ENCODE data around the gene ABCA2. TPM values are rescaled to one million over a fixed set of nuclear protein-coding genes. Genes with fewer than 3 reads are reported as not detected.

ABCA2 gene
- total RNA-seq, 1 donor from 2014 or later = 7.5 TPM

DNA sequence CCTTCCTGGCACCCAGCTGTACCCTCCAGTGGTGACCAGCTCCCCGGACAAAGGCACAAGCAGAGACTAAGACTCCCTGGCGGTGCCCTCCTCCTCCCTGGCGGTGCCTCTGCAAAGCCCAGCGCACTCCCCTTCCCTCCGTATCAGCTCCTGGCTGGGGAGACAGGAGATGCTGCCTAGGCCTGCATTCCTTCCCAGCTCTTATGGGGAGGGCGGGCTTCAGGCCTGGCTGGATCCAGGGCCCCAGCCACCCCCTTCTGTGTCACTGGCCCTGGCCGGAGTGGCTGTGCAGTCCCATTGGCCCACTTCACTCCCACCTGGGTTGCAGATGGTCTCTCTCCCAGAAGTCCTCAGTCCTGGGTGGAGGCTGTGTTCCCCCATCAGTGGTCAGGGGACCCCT, 69.6 kb downstream of the ABCA2 start:
- H3K9me3 Mint-ChIP-seq = no peaks in the 10 kb centered on the region
- DNase-seq = no peak
- H3K27ac Mint-ChIP-seq = no peak overlapping the region
- peaks cover 2% of the 10 kb centered on the region for H3K27me3 Mint-ChIP-seq
- no peaks in the 10 kb centered on the region for H3K4me1 Mint-ChIP-seq
- intact Hi-C loops (cut with micrococcal nuclease) = no loop called here
- ChIA-PET POLR2A (interaction anchor here (0.6 kb wide), 1 partner anchor 176 kb away, joined by 4 read pairs; no protein-coding TSS in a partner anchor), CTCF (no interaction called here)
- no peak overlapping the region for H3K4me3 Mint-ChIP-seq
- TF ChIP-seq, protein P1, sequence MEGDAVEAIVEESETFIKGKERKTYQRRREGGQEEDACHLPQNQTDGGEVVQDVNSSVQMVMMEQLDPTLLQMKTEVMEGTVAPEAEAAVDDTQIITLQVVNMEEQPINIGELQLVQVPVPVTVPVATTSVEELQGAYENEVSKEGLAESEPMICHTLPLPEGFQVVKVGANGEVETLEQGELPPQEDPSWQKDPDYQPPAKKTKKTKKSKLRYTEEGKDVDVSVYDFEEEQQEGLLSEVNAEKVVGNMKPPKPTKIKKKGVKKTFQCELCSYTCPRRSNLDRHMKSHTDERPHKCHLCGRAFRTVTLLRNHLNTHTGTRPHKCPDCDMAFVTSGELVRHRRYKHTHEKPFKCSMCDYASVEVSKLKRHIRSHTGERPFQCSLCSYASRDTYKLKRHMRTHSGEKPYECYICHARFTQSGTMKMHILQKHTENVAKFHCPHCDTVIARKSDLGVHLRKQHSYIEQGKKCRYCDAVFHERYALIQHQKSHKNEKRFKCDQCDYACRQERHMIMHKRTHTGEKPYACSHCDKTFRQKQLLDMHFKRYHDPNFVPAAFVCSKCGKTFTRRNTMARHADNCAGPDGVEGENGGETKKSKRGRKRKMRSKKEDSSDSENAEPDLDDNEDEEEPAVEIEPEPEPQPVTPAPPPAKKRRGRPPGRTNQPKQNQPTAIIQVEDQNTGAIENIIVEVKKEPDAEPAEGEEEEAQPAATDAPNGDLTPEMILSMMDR (IDR thresholded peaks at IDR 0.05) = no peak
- no peaks in the 10 kb centered on the region for H3K36me3 Mint-ChIP-seq (ENCODE audit: low read depth)
- no peak for ATAC-seq (ENCODE audit: low read depth)

DNA sequence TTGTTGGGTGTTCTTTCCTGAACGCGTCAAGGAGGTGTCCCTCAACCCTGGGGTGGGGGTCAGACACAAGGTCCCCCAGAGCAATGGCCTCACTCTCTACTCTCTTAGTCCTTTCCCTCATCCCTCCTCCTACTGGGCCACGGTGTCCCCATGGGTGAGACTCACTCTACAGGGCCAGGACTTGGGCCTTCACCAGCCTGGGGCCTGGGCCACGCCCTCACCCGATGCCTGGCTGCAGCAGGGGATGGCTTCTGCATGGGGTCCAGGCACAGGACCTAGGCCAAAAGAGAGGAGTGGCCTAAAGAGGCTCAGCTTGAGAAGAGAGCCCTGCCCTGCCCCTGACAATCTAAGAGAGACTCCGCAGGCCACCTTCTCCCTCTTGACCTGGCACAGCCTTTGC, 70.1 kb downstream of the ABCA2 start:
- Mint-ChIP-seq H3K4me3 (no peak overlapping the region), H3K27me3 (peaks cover 2% of the 10 kb centered on the region), H3K4me1 (no peaks in the 10 kb centered on the region), H3K36me3 (ENCODE audit: low read depth) (no peaks in the 10 kb centered on the region), H3K9me3 (no peaks in the 10 kb centered on the region), H3K27ac (no peak overlapping the region)
- intact Hi-C loops (cut with micrococcal nuclease) = no loop called here
- CTCF ChIA-PET = no interaction called here
- no peak for DNase-seq
- POLR2A ChIA-PET = interaction anchor here (0.6 kb wide), 1 partner anchor 177 kb away, joined by 4 read pairs; no protein-coding TSS in a partner anchor
- TF ChIP-seq, protein P1 (IDR thresholded peaks at IDR 0.05) = no peak
- ATAC-seq (ENCODE audit: low read depth) = no peak

DNA sequence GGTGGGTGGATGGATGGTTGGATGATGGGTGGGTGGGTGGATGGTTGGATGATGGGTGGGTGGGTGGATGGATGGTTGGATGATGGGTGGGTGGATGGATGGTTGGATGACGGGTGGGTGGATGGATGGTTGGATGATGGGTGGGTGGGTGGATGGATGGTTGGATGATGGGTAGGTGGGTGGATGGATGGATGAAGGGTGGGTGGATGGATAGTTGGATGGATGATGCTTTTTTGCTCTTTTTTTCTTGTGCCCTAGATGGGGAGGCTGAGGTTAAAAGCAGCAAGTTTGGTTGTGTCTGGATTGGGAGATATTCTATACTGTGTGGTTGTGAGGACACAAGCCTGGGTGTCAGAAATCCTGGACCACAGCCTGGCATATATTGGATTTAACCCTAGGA, 70.6 kb downstream of the ABCA2 start:
- POLR2A ChIA-PET = no interaction called here
- CTCF ChIA-PET = no interaction called here

More for the DNA sequence above, 70.6 kb downstream of the ABCA2 start:
- peaks cover 2% of the 10 kb centered on the region for H3K27me3 Mint-ChIP-seq
- TF ChIP-seq, protein P1 (IDR thresholded peaks at IDR 0.05) = no peak
- no peaks in the 10 kb centered on the region for H3K36me3 Mint-ChIP-seq (ENCODE audit: low read depth)
- no peak overlapping the region for H3K27ac Mint-ChIP-seq
- intact Hi-C loops (cut with micrococcal nuclease) = no loop called here
- H3K4me1 Mint-ChIP-seq = no peaks in the 10 kb centered on the region
- no peak overlapping the region for H3K4me3 Mint-ChIP-seq
- H3K9me3 Mint-ChIP-seq = no peaks in the 10 kb centered on the region
- ATAC-seq (ENCODE audit: low read depth) = no peak
- DNase-seq = no peak

Other genes starting within 250 kb of the ABCA2 start
- gene TMEM141, start 236.9 kb downstream of the ABCA2 start, total RNA-seq = 34.9 and 35.8 TPM in 2 replicates
- gene CCDC183, start 231.9 kb downstream of the ABCA2 start, total RNA-seq = not detected in 2 replicates
- 70.1 and 75.0 TPM in 2 replicates for gene RABL6, start 220.3 kb downstream of the ABCA2 start, total RNA-seq
- 1.0 and 1.6 TPM in 2 replicates for gene AJM1, start 185.8 kb downstream of the ABCA2 start, total RNA-seq
- 58.8 and 64.6 TPM in 2 replicates for gene PHPT1, start 178.8 kb downstream of the ABCA2 start, total RNA-seq
- 5.2 and 6.1 TPM in 2 replicates for gene MAMDC4, start 175.9 kb downstream of the ABCA2 start, total RNA-seq
- gene EDF1, start 161.9 kb downstream of the ABCA2 start, total RNA-seq = 282 and 298 TPM in 2 replicates
- gene TRAF2, start 141.7 kb downstream of the ABCA2 start, total RNA-seq = 49.7 and 58.2 TPM in 2 replicates
- 81.5 and 82.1 TPM in 2 replicates for gene FBXW5, start 83.5 kb downstream of the ABCA2 start, total RNA-seq
- gene C8G, start 83.0 kb downstream of the ABCA2 start, total RNA-seq = 0.69 and 3.4 TPM in 2 replicates
- 2.4 TPM in 2 replicates for gene LCN12, start 76.0 kb downstream of the ABCA2 start, total RNA-seq
- gene PTGDS, start 50.7 kb downstream of the ABCA2 start, total RNA-seq = not detected in 2 replicates
- not detected in 2 replicates for gene LCNL1, start 45.2 kb downstream of the ABCA2 start, total RNA-seq
- gene PAXX, start 35.8 kb downstream of the ABCA2 start, total RNA-seq = 43.4 and 47.8 TPM in 2 replicates
- not detected in 2 replicates for gene CLIC3, start 31.7 kb downstream of the ABCA2 start, total RNA-seq
- gene FUT7, start 3.9 kb upstream of the ABCA2 start, total RNA-seq = 3.9 and 5.0 TPM in 2 replicates
- 0.18 TPM in 1 of 2 replicates, not detected in the other for gene NPDC1, start 17.9 kb upstream of the ABCA2 start, total RNA-seq
- not detected in 2 replicates for gene ENTPD2, start 25.8 kb upstream of the ABCA2 start, total RNA-seq
- 0.80 and 0.81 TPM in 2 replicates for gene SAPCD2, start 42.3 kb upstream of the ABCA2 start, total RNA-seq
- gene UAP1L1, start 49.3 kb upstream of the ABCA2 start, total RNA-seq = 13.4 and 17.2 TPM in 2 replicates
- 33.6 and 37.7 TPM in 2 replicates for gene MAN1B1, start 58.7 kb upstream of the ABCA2 start, total RNA-seq
- 254 and 259 TPM in 2 replicates for gene DPP7, start 86.5 kb upstream of the ABCA2 start, total RNA-seq
- gene GRIN1, start 110.9 kb upstream of the ABCA2 start, total RNA-seq = 0.22 TPM in 1 of 2 replicates, not detected in the other
- 0.31 TPM in 1 of 2 replicates, not detected in the other for gene LRRC26, start 141.8 kb upstream of the ABCA2 start, total RNA-seq
- not detected in 2 replicates for gene TMEM210, start 143.8 kb upstream of the ABCA2 start, total RNA-seq
- 75.7 and 93.9 TPM in 2 replicates for gene ANAPC2, start 160.3 kb upstream of the ABCA2 start, total RNA-seq
- gene SSNA1, start 160.4 kb upstream of the ABCA2 start, total RNA-seq = 71.9 and 76.8 TPM in 2 replicates
- 9.3 and 11.4 TPM in 2 replicates for gene TPRN, start 172.5 kb upstream of the ABCA2 start, total RNA-seq
- gene TMEM203, start 177.4 kb upstream of the ABCA2 start, total RNA-seq = 32.7 and 34.1 TPM in 2 replicates
- 27.5 and 38.7 TPM in 2 replicates for gene NDOR1, start 177.5 kb upstream of the ABCA2 start, total RNA-seq
- gene RNF208, start 194.0 kb upstream of the ABCA2 start, total RNA-seq = 1.1 and 1.9 TPM in 2 replicates
- 0.39 and 0.53 TPM in 2 replicates for gene CYSRT1, start 196.9 kb upstream of the ABCA2 start, total RNA-seq
- not detected in 2 replicates for gene RNF224, start 199.3 kb upstream of the ABCA2 start, total RNA-seq
- not detected in 2 replicates for gene SLC34A3, start 202.7 kb upstream of the ABCA2 start, total RNA-seq
- 182 and 197 TPM in 2 replicates for gene TUBB4B, start 213.1 kb upstream of the ABCA2 start, total RNA-seq
- gene STPG3, start 223.0 kb upstream of the ABCA2 start, total RNA-seq = 0.37 TPM in 1 of 2 replicates, not detected in the other
- gene NELFB, start 227.1 kb upstream of the ABCA2 start, total RNA-seq = 56.1 and 58.2 TPM in 2 replicates
- 7.9 and 9.1 TPM in 2 replicates for gene TOR4A, start 249.5 kb upstream of the ABCA2 start, total RNA-seq